HG02884 (cell line): ENCODE data around the gene SMIM8.
A peak's percentile ranks its signal among the peaks of the same experiment; 100 is the strongest.

ENCODE experiments used
- ATAC-seq: cut with Tn5 transposase; IDR thresholded peaks from one replicate; pipeline ENCODE4 v1.9.1; 2021; ENCODE audit warnings: mild to moderate bottlenecking, moderate library complexity; ENCODE audit not compliant: unreplicated experiment

The SMIM8 gene

DNA sequence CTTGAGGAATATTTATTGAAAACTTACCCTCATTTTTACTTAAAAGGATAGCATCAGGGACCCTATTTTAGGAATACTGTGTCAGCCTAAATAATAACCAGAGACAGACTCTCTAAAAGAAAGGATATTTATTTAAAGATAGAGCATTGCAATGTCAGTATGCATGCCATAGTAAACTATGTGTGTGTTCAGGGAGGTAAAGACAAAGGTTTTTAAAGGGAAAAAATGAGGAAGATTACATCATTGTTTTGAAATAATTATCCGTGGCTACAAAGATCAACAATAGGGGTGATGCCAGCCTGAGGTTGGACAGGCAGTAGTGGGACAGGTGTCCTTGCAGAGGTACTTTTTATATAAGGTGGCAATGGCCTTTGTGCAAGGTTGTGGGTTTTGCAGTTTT is 61.6 kb downstream of the SMIM8 start:
- ATAC-seq = no peak

DNA sequence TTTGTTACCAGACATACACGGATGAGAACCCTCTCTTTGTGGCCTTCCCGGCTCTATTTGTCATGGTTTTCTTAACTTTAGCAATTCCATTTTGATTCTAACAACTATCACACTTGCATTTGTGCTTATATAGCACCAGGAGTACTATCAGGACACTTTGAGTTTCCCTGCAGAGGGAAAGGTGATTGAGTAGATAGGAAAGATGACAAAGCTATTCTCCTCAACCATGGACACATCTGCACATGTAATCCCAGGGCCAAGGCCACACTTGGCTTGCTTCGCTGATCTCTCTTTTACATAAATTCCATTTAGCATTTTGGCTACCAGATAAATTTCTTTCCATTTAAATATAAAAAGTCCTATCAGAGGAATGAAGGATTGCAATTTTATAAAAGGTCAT is 62.1 kb downstream of the SMIM8 start:
- no peak for ATAC-seq

DNA sequence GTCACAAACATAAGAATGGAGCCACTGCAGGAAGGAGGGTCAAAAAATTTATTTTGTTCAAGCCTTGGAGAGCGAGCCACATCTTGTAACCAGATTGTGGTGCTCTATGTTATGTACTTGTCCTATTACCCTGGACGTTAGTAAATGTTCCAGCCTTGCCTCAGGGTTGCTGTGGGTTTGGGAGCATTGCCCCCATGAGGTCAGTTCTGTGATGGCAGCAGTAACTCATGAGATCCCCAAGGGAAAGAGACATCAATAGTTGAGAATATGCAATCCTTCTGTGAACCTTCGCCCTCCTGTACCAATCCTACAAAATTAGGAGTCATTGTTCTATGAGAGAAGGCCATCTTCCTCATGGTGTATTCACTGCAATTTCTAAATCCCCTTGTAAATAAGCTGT is 68.9 kb downstream of the SMIM8 start:
- ATAC-seq = peak; percentile 56
